Panc1 (cell line): ENCODE data around the gene ERAL1. TPM values are rescaled to one million over a fixed set of nuclear protein-coding genes. Genes with fewer than 3 reads are reported as not detected.

Experiments used
- ATAC-seq: fragments of 200-7000 bp; cut with Tn5 transposase; 2 replicates; pipeline ENCODE4 v1.9.1; 2020; ENCODE audit warnings: mild to moderate bottlenecking, moderate library complexity
- BruUV-seq: library from RNA; stranded (reverse); fragments of 400-500 nt; replicated peaks from 2 replicates; lab custom pipeline; 2021; lab: Mats Ljungman, UMichigan
- CTCF ChIA-PET: fragments of 300-600 bp; sonication (Branson Sonifier 250); formaldehyde crosslinking; loops from one replicate; lab custom pipeline; 2022; ENCODE audit warnings: antibody characterized with exemption; lab: Charles Lee
- POLR2A ChIA-PET: fragments of 300-600 bp; sonication (Branson Sonifier 250); formaldehyde crosslinking; loops from one replicate; lab custom pipeline; 2022; ENCODE audit warnings: antibody characterized with exemption; lab: Charles Lee
- DNase-seq: peaks from one replicate; pipeline ENCODE4 v3.0.0-alpha.2; 2010; ENCODE audit warnings: low read depth, low spot score
- H3K27ac ChIP-seq: 2 replicates; pipeline ENCODE4 v1.5.1; 2011; ENCODE audit warnings: mild to moderate bottlenecking, low read length, inconsistent platforms
- H3K27me3 ChIP-seq: fragments of 200-500 bp; sonication (Bioruptor generic); 2 replicates; pipeline ENCODE4 v1.6.0; 2014; ENCODE audit warnings: low read length, inconsistent platforms; ENCODE audit not compliant: control insufficient read depth, insufficient read depth
- H3K36me3 ChIP-seq: fragments of 200-500 bp; sonication (Bioruptor generic); 2 replicates; pipeline ENCODE4 v1.5.1; 2014; ENCODE audit warnings: inconsistent platforms, mild to moderate bottlenecking, low read length, moderate library complexity; ENCODE audit not compliant: control insufficient read depth, insufficient read depth
- H3K4me1 ChIP-seq: 2 replicates; pipeline ENCODE4 v1.5.1; 2011; ENCODE audit warnings: inconsistent platforms, mild to moderate bottlenecking, low read length, moderate library complexity; ENCODE audit not compliant: control insufficient read depth, insufficient read depth
- H3K4me3 ChIP-seq, 2 experiments: 2 replicates each; pipeline ENCODE4 v1.5.1; 2011 to 2012; ENCODE audit warnings: low read depth in 2 of 2, low read length in 2 of 2, mild to moderate bottlenecking in 2 of 2, inconsistent platforms in 1 of 2, moderate library complexity in 1 of 2
- H3K9me3 ChIP-seq: fragments of 200-500 bp; sonication (Bioruptor generic); 2 replicates; pipeline ENCODE4 v1.5.1; 2014; ENCODE audit warnings: low read depth, mild to moderate bottlenecking, inconsistent platforms, low read length, moderate library complexity; ENCODE audit not compliant: control insufficient read depth, insufficient read depth
- POLR2AphosphoS5 ChIP-seq: IDR thresholded peaks from 2 replicates; pipeline ENCODE4 v1.6.1; 2012; ENCODE audit warnings: mild to moderate bottlenecking, low read depth, low read length, moderate library complexity
- SIN3A ChIP-seq: IDR thresholded peaks from 2 replicates; pipeline ENCODE4 v1.6.1; 2012; ENCODE audit warnings: low read depth, mild to moderate bottlenecking, low read length, moderate library complexity, borderline replicate concordance; ENCODE audit not compliant: insufficient read depth
- TCF7L2 ChIP-seq: IDR thresholded peaks from 2 replicates; pipeline ENCODE4 v1.6.1; 2011; ENCODE audit warnings: mild to moderate bottlenecking, low read depth, low read length, inconsistent platforms
- in situ Hi-C: cut with HindIII; loops from 2 replicates; pipeline ENCODE4 v1.10.0; 2016; ENCODE audit warnings: low sequenced_read_pairs, low pct_unique_long_range_greater_than_20kb
- intact Hi-C: fragments of 100-400 bp; cut with micrococcal nuclease; formaldehyde crosslinking; loops from one replicate; pipeline ENCODE4 v1.10.0; 2022; ENCODE audit not compliant: unreplicated experiment
- total RNA-seq: library from RNA; stranded (reverse); gene quantifications from one replicate; pipeline ENCODE4 v1.2.1, GENCODE V29; 2021; ENCODE audit not compliant: unreplicated experiment
- TF ChIP-seq, protein P1 (sequence below), 2 experiments: IDR thresholded peaks; 2 replicates each; pipeline ENCODE4 v1.6.1; 2011 to 2012; ENCODE audit warnings: low read depth in 2 of 2, control low read depth in 1 of 2, low read length in 1 of 2, mild to moderate bottlenecking in 1 of 2, moderate library complexity in 1 of 2; ENCODE audit not compliant: insufficient read depth in 1 of 2
- TF ChIP-seq, protein P2 (sequence below): fragments of 450-650 bp; IDR thresholded peaks from 2 replicates; pipeline ENCODE4 v1.5.1; 2017; ENCODE audit warnings: mild to moderate bottlenecking

The ERAL1 gene
- total RNA-seq, 1 experiment from 2014 or later: 74.2 TPM

DNA sequence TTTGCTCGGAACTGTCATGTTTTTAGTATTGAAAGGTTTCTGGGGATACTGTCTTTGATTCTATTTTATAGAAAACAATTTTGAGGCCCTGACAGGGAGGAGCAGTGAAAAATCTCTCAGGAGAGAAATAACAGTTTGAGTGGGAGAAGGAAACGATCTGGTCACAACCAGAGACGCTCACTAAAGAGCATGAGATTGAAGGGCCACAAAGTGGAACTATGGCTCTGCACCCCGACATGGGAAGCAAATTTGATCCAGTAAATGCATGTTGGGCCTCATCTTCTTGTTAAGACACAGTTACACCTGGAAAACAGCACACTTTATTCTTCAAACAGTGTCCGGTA, 492 bp downstream of the ERAL1 start:
- H3K4me3 ChIP-seq: peak overlapping the region; percentile 74 to 91
- H3K9me3 ChIP-seq: no peaks in the 10 kb centered on the region
- peak overlapping the region; percentile 96 for H3K27ac ChIP-seq
- no peaks in the 10 kb centered on the region for H3K27me3 ChIP-seq
- DNase-seq: no peak
- ATAC-seq: no peak
- H3K4me1 ChIP-seq: peaks cover 9% of the 10 kb centered on the region
- peaks cover 6% of the 10 kb centered on the region; the same call in 1 of the 2 replicates for H3K36me3 ChIP-seq
- ChIA-PET POLR2A (interaction anchor here (0.7 kb wide), 1 partner anchor 14 kb away, joined by 7 read pairs; no protein-coding TSS in a partner anchor), CTCF (no interaction called here)
- BruUV-seq: no TSS peak
- intact Hi-C loops: no loop called here
- in situ Hi-C loops: no loop called here
- no peak for TF ChIP-seq TCF7L2
- TF ChIP-seq POLR2AphosphoS5: no peak
- TF ChIP-seq, protein P1, sequence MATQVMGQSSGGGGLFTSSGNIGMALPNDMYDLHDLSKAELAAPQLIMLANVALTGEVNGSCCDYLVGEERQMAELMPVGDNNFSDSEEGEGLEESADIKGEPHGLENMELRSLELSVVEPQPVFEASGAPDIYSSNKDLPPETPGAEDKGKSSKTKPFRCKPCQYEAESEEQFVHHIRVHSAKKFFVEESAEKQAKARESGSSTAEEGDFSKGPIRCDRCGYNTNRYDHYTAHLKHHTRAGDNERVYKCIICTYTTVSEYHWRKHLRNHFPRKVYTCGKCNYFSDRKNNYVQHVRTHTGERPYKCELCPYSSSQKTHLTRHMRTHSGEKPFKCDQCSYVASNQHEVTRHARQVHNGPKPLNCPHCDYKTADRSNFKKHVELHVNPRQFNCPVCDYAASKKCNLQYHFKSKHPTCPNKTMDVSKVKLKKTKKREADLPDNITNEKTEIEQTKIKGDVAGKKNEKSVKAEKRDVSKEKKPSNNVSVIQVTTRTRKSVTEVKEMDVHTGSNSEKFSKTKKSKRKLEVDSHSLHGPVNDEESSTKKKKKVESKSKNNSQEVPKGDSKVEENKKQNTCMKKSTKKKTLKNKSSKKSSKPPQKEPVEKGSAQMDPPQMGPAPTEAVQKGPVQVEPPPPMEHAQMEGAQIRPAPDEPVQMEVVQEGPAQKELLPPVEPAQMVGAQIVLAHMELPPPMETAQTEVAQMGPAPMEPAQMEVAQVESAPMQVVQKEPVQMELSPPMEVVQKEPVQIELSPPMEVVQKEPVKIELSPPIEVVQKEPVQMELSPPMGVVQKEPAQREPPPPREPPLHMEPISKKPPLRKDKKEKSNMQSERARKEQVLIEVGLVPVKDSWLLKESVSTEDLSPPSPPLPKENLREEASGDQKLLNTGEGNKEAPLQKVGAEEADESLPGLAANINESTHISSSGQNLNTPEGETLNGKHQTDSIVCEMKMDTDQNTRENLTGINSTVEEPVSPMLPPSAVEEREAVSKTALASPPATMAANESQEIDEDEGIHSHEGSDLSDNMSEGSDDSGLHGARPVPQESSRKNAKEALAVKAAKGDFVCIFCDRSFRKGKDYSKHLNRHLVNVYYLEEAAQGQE (IDR thresholded peaks at IDR 0.05; ENCODE audit: insufficient read depth in 1 of 2, low read depth in 2 of 2, low read length in 1 of 2): no peak
- TF ChIP-seq, protein P2, sequence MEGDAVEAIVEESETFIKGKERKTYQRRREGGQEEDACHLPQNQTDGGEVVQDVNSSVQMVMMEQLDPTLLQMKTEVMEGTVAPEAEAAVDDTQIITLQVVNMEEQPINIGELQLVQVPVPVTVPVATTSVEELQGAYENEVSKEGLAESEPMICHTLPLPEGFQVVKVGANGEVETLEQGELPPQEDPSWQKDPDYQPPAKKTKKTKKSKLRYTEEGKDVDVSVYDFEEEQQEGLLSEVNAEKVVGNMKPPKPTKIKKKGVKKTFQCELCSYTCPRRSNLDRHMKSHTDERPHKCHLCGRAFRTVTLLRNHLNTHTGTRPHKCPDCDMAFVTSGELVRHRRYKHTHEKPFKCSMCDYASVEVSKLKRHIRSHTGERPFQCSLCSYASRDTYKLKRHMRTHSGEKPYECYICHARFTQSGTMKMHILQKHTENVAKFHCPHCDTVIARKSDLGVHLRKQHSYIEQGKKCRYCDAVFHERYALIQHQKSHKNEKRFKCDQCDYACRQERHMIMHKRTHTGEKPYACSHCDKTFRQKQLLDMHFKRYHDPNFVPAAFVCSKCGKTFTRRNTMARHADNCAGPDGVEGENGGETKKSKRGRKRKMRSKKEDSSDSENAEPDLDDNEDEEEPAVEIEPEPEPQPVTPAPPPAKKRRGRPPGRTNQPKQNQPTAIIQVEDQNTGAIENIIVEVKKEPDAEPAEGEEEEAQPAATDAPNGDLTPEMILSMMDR: no peak
- TF ChIP-seq SIN3A: no peak

DNA sequence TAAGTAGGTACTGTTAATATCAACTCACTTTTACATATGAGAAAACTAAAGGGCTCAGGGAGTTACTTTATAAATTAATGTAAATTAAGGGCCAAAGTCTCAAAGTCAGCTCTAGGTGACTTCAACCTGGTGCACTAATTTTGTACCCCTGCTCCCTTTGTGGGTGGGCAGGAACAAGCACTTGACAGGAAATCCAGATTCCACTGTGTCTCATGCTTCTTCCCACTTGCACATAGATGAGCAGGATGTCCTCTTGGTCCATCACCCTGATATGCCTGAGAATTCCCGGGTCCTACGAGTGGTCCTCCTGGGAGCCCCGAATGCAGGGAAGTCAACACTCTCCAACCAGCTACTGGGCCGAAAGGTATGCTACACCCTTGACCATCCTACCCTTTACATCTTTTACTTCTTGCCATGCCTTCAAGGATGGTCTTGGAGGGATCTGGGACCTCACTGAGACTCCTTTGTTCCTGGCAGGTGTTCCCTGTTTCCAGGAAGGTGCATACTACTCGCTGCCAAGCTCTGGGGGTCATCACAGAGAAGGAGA, 1.3 kb downstream of the ERAL1 start:
- TF ChIP-seq, protein P2: no peak
- TF ChIP-seq TCF7L2 (no peak), POLR2AphosphoS5 (no peak), SIN3A (no peak)
- TF ChIP-seq, protein P1 (IDR thresholded peaks at IDR 0.05; ENCODE audit: insufficient read depth in 1 of 2, low read depth in 2 of 2, low read length in 1 of 2): no peak
- Histone ChIP-seq H3K36me3 (peaks cover 6% of the 10 kb centered on the region; the same call in 1 of the 2 replicates), H3K27me3 (no peaks in the 10 kb centered on the region), H3K4me1 (peaks cover 9% of the 10 kb centered on the region), H3K27ac (no peak overlapping the region), H3K9me3 (no peaks in the 10 kb centered on the region), H3K4me3 (peak overlapping the region in 1 of 2 experiments; percentile 91; a peak in 1 of 4 replicates)
- in situ Hi-C loops (no loop called here), intact Hi-C loops (no loop called here)
- CTCF ChIA-PET: interaction anchor here (0.7 kb wide), 1 partner anchor 49 kb away, joined by 3 read pairs; no protein-coding TSS in a partner anchor
- no peak for DNase-seq
- POLR2A ChIA-PET: interaction anchor here (0.5 to 0.7 kb wide), 2 partner anchors 14 to 137 kb away, joined by 5 to 7 read pairs; no protein-coding TSS in a partner anchor
- ATAC-seq: no peak
- BruUV-seq: no TSS peak
